Ovary (tissue), 3 donors: ENCODE measurements around the gene FGD5.

ENCODE experiments used
- CTCF ChIP-seq, 3 donors: fragments of 450-650 bp in 2 of 3; fragments of 200-600 bp in 1 of 3; IDR thresholded peaks; one replicate each; pipeline versions ENCODE4 v1.5.1 to v1.8.0; 2016 to 2022; ENCODE audit warnings: antibody characterized with exemption in 3 of 3, mild to moderate bottlenecking in 1 of 3
- EP300 ChIP-seq: sonication (generic); formaldehyde crosslinking; IDR thresholded peaks from one replicate; pipeline ENCODE4 v1.6.1; 2017; ENCODE audit warnings: antibody characterized with exemption
- POLR2A ChIP-seq: fragments of 450-650 bp; IDR thresholded peaks from one replicate; pipeline ENCODE4 v1.6.1; 2017; ENCODE audit warnings: antibody characterized with exemption, mild to moderate bottlenecking, moderate library complexity
- donor health status: DM: no; HTN: no; CAD: no.

- no peak for TF ChIP-seq CTCF (IDR thresholded peaks at IDR 0.05)
- no peak for TF ChIP-seq POLR2A
- no peak for TF ChIP-seq EP300
Measured at GRCh38 chr3:14871456-14872200, 52.9 kb downstream of the FGD5 start.
